NCI-H2171 (cell line): ENCODE results near the gene RNF212.

ENCODE experiments used
- DNase-seq: peaks from one replicate; lab custom pipeline; 2025; lab: John Stamatoyannopoulos, UW

RNF212 gene

GRCh38 chr4:1115528-1116293, 2.3 kb upstream of the RNF212 start:
- DNase-seq, result no peak

GRCh38 chr4:1112821-1113182, 562 bp downstream of the RNF212 start:
- DNase-seq, result no peak

GRCh38 chr4:1112174-1112820, 1.1 kb downstream of the RNF212 start:
- no peak for DNase-seq

- no peak for DNase-seq
Measured at GRCh38 chr4:1111259-1111809, 2.0 kb downstream of the RNF212 start.

- DNase-seq, result no peak
Measured at GRCh38 chr4:1109898-1110506, 3.4 kb downstream of the RNF212 start.

- no peak for DNase-seq
Measured at GRCh38 chr4:1109333-1109732, 4.0 kb downstream of the RNF212 start.

- no peak for DNase-seq
Measured at GRCh38 chr4:1105662-1106061, 7.7 kb downstream of the RNF212 start.

- no peak for DNase-seq
Measured at GRCh38 chr4:1105067-1105466, 8.3 kb downstream of the RNF212 start.

- no peak for DNase-seq
Measured at GRCh38 chr4:1104647-1105046, 8.7 kb downstream of the RNF212 start.

- DNase-seq, result no peak
Measured at GRCh38 chr4:1099684-1100335, 13.6 kb downstream of the RNF212 start.

GRCh38 chr4:1099270-1099669, 14.1 kb downstream of the RNF212 start:
- no peak for DNase-seq

GRCh38 chr4:1098311-1098925, 14.9 kb downstream of the RNF212 start:
- DNase-seq, result no peak

- DNase-seq, result no peak
Measured at GRCh38 chr4:1097553-1097952, 15.8 kb downstream of the RNF212 start.

GRCh38 chr4:1096841-1097240, 16.5 kb downstream of the RNF212 start:
- no peak for DNase-seq

GRCh38 chr4:1094336-1094690, 19.1 kb downstream of the RNF212 start:
- DNase-seq, result no peak

GRCh38 chr4:1093391-1094335, 19.7 kb downstream of the RNF212 start:
- DNase-seq, result no peak

- no peak for DNase-seq
Measured at GRCh38 chr4:1092983-1093361, 20.4 kb downstream of the RNF212 start.

- no peak for DNase-seq
Measured at GRCh38 chr4:1092026-1092982, 21.1 kb downstream of the RNF212 start.

- DNase-seq, result no peak
Measured at GRCh38 chr4:1091561-1091995, 21.8 kb downstream of the RNF212 start.
